22Rv1 (cell line): ENCODE measurements around the gene TIGIT.

Experiments used
- CTCF ChIP-seq: fragments of 450-650 bp; IDR thresholded peaks from 2 replicates; pipeline ENCODE4 v1.5.1; 2017; ENCODE audit warnings: mild to moderate bottlenecking
- ZFX ChIP-seq: fragments of 450-650 bp; IDR thresholded peaks from 2 replicates; pipeline ENCODE4 v1.6.1; 2017; ENCODE audit warnings: antibody characterized with exemption, borderline replicate concordance

GRCh38 chr3:114307832-114308231 lies 14.0 kb downstream of the TIGIT start:
- no peak for TF ChIP-seq CTCF
- no peak for TF ChIP-seq ZFX
